Lower leg skin (tissue), 4 donors: ENCODE results near the gene ACAD10. TPM values are rescaled to one million over a fixed set of nuclear protein-coding genes. Genes with fewer than 3 reads are reported as not detected.

Experiments used
- DNase-seq, 2 donors: peaks; one replicate each; pipeline ENCODE4 v3.0.0-alpha.2; 2019; ENCODE audit warnings: low spot score in 2 of 2
- H3K4me3 ChIP-seq: fragments of 200-600 bp; sonication (generic); 2 replicates; pipeline ENCODE4 v1.5.1; 2017; ENCODE audit warnings: mild to moderate bottlenecking, low read depth; ENCODE audit not compliant: poor library complexity, severe bottlenecking
- POLR2A ChIP-seq, 2 donors: fragments of 450-650 bp; IDR thresholded peaks; one replicate each; pipeline ENCODE4 v1.6.1; 2016 to 2017; ENCODE audit warnings: antibody characterized with exemption in 2 of 2, mild to moderate bottlenecking in 1 of 2, moderate library complexity in 1 of 2
- WGBS, 2 donors: methylation state at CpG; one replicate each; pipeline ENCODE4 v1.1.5; 2018; 5-methylcytosine and 5-hydroxymethylcytosine counted together
- intact Hi-C: fragments of 100-400 bp; cut with DNase I; formaldehyde crosslinking; loops from one replicate; pipeline ENCODE4 v1.15.0; 2023; ENCODE audit warnings: low total_unique reads
- total RNA-seq, 4 donors: library from RNA; depleted of rRNA; stranded (reverse); fragments of >200 nt; gene quantifications; one replicate each; pipeline ENCODE4 v1.1.0, GENCODE V29; 2016
- TF ChIP-seq, protein P1 (sequence below), 3 donors: fragments of 450-650 bp; IDR thresholded peaks; one replicate each; pipeline ENCODE4 v1.5.1; 2016; ENCODE audit warnings: antibody characterized with exemption in 3 of 3, mild to moderate bottlenecking in 3 of 3, moderate library complexity in 2 of 3

ACAD10 gene
- total RNA-seq, 4 donors from 2014 or later = 23.1 to 40.5 (median 24.3) TPM

DNA sequence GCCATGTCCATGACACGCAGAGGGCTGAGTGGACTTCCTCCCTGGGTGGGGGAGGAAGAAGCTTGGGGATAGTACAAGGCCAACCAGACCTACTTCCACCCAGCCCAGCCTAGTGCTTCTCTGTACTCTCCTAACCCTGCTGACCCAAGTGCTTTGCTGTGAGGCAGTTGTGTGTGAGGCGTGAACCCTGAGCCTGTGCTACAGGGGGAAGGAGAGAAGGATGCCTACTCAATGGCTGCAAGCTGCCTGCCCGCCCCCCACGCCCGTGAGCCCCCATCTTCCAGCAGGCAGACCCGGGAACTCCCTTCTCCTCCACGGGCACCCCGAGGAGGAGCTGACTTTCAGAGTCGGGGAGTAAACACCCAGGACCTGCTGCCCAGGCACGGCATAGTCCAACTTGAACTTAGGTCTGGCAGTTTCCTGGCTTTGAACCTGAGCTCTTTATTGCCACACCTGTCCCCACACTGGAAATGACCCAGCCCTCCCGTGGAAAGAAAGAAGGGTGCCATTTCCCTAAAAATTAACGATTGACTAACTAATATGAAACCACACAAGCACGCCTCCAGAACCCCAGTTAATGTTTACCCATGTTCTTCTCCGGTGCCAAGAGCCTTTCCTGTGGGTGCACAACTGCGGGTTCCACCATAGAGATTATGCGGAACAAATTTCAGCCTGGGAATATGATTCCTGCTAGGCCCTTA lies 91.6 kb downstream of the ACAD10 start:
- WGBS, 2 donors = 78 to 86% methylated on average over 14 to 16 of the region's 16 CpGs
- TF ChIP-seq, protein P1, sequence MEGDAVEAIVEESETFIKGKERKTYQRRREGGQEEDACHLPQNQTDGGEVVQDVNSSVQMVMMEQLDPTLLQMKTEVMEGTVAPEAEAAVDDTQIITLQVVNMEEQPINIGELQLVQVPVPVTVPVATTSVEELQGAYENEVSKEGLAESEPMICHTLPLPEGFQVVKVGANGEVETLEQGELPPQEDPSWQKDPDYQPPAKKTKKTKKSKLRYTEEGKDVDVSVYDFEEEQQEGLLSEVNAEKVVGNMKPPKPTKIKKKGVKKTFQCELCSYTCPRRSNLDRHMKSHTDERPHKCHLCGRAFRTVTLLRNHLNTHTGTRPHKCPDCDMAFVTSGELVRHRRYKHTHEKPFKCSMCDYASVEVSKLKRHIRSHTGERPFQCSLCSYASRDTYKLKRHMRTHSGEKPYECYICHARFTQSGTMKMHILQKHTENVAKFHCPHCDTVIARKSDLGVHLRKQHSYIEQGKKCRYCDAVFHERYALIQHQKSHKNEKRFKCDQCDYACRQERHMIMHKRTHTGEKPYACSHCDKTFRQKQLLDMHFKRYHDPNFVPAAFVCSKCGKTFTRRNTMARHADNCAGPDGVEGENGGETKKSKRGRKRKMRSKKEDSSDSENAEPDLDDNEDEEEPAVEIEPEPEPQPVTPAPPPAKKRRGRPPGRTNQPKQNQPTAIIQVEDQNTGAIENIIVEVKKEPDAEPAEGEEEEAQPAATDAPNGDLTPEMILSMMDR (IDR thresholded peaks at IDR 0.05) = peak in 1 of 3 donors; percentile 43
- TF ChIP-seq POLR2A (IDR thresholded peaks at IDR 0.05) = no peak
- no peak for DNase-seq
- intact Hi-C loops = no loop called here
- no peak overlapping the region for H3K4me3 ChIP-seq

DNA sequence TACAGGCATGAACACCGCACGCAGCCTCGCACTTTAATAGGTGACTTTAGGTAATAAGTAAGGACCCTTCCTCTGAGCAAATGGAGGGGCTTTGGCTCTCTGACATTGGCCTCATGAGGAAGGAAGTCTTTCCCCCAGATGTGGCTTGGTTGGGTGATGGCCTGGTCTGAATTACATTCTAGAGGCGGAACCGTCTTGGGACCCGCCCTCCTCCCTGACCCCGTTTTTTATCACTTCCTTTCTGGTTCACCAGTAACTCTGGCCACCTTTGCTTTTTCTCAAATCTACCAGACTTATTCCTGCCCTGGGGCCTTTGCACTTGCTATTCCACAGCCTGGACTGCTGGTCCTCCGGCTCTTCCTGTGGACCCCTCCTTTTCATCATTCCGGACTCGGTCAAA lies 94.3 kb downstream of the ACAD10 start:
- no peak overlapping the region for H3K4me3 ChIP-seq
- whole genome bisulfite sequencing, 2 donors = 81 to 91% methylated on average over 10 of the region's 10 CpGs
- intact Hi-C loops = no loop called here
- DNase-seq = no peak
- TF ChIP-seq POLR2A (IDR thresholded peaks at IDR 0.05) = no peak
- TF ChIP-seq, protein P1 (IDR thresholded peaks at IDR 0.05) = no peak

DNA sequence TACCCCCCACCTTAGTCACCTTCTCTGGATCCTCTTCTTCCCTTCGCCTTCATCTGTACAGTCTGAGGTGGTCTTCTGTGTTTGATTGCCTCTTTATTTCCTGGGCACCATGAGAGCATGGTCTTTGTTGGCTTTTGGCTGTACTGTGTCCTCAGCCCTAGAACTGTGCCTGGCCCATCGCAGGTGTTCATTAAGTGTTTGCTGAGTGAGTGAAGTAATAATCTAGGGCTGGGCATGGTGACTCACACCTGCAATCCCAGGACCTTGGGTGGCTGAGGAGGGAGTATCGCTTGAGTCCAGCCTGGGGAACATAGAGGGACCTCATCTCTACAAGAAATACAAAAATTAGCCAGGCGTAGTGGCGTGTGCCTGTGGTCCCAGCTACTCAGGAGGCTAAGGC lies 94.8 kb downstream of the ACAD10 start:
- WGBS, 2 donors = 85 to 89% methylated on average over 5 of the region's 5 CpGs

DNA sequence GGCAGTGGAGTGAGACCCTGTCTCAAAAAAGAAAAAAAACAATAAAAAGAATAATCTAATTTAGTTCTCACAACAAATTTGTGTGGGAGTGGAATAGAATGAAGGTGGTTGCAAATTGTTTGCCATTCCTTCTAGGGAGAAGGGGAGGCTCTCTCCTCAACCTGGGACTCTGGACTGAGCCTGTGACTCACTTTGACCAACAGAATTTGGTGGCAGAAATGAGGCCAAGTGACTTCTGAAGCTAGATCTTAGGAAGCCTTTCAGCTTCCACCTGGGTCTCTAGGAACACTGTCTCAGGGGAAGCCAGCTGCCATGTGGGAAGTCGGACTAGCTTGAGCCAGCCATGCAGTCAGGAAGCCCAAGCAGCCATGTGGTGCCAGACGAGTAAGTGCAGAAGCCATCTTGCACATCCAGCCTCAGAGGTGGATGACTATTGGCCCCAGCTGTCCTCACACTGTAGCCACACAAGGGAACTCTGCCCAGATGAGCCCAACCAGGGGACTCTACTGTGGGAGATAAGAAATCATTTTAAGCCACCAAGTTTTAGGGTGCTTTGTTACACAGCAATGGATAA lies 95.3 kb downstream of the ACAD10 start:
- no peak overlapping the region for H3K4me3 ChIP-seq
- 85 to 96% methylated on average over 2 of the region's 2 CpGs for WGBS, 2 donors
- intact Hi-C loops = no loop called here
- no peak for DNase-seq
- TF ChIP-seq, protein P1 (IDR thresholded peaks at IDR 0.05) = no peak
- no peak for TF ChIP-seq POLR2A (IDR thresholded peaks at IDR 0.05)

More for the DNA sequence above, 94.8 kb downstream of the ACAD10 start:
- H3K4me3 ChIP-seq = no peak overlapping the region
- no peak for TF ChIP-seq POLR2A (IDR thresholded peaks at IDR 0.05)
- TF ChIP-seq, protein P1 (IDR thresholded peaks at IDR 0.05) = no peak
- intact Hi-C loops = no loop called here
- no peak for DNase-seq

DNA sequence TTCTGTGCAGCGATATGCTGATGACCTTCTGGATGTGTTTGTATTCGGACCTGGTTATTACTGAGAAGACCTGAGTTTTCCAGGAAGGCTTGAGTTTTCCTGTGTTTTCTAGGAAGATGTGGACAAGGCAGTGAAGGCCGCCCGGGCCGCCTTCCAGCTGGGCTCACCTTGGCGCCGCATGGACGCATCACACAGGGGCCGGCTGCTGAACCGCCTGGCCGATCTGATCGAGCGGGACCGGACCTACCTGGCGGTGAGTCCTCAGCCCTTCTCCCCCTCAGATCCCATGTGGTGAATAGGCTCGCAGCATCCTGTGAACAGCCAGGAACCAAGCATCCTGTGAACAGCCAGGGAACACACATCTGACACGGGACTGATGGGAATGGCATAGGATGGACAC lies 97.2 kb downstream of the ACAD10 start:
- no peak for TF ChIP-seq POLR2A (IDR thresholded peaks at IDR 0.05)
- TF ChIP-seq, protein P1 (IDR thresholded peaks at IDR 0.05) = no peak
- intact Hi-C loops = no loop called here
- WGBS, 2 donors = 92 to 100% methylated on average over 7 to 17 of the region's 17 CpGs
- H3K4me3 ChIP-seq = no peak overlapping the region
- DNase-seq = no peak
